IPS-15b (cell line): ENCODE data around the gene SUN1.

Experiments
- H3K27me3 ChIP-seq: one replicate; pipeline ENCODE4 v1.6.1; 2013; ENCODE audit warnings: low read length; ENCODE audit not compliant: control insufficient read depth, insufficient read depth
- H3K36me3 ChIP-seq: one replicate; pipeline ENCODE4 v1.6.1; 2013; ENCODE audit warnings: low read length; ENCODE audit not compliant: control insufficient read depth, insufficient read depth
- H3K4me1 ChIP-seq: one replicate; pipeline ENCODE4 v1.6.1; 2013; ENCODE audit warnings: mild to moderate bottlenecking, low read length; ENCODE audit not compliant: control insufficient read depth, insufficient read depth
- H3K4me3 ChIP-seq: one replicate; pipeline ENCODE4 v1.5.1; 2013; ENCODE audit warnings: low read depth, low read length
- H3K9ac ChIP-seq: one replicate; pipeline ENCODE4 v1.6.1; 2013; ENCODE audit warnings: low read depth, mild to moderate bottlenecking, low read length
- H3K9me3 ChIP-seq: one replicate; pipeline ENCODE4 v1.6.1; 2013; ENCODE audit warnings: mild to moderate bottlenecking, low read length; ENCODE audit not compliant: control insufficient read depth, insufficient read depth

The SUN1 gene

DNA sequence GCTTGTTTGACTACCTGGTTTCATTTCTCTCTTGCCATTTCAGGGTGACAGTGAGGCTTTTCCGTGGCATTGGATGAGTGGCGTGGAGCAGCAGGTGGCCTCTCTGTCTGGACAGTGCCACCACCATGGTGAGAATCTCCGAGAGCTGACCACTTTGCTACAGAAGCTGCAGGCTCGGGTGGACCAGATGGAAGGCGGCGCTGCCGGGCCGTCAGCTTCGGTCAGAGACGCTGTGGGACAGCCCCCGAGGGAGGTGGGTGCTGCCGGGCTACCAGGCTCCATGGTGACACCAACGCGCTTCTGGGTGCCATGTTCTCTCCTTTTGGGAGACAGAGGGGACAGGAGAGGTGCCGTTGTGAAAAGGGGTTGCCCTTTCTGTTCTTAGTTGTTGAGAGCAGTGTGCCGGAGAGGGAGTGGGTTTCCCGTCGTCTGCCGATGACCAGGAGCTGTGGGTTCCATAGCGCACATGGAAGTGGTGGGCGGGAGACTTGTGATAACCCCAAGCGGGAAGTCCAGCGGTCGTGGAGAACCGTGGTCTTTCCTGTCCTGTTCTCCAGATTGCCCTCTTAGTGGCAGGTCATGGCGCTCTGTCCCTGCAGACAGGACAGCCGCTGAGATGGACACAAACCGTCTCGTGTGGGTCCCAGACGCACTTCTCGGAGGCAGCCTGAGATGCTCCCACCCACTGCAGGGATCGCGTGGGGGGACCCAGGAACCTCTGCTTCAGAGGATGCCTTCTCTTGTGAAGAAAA, 21.3 kb downstream of the SUN1 start:
- Histone ChIP-seq H3K9ac (no peak overlapping the region), H3K9me3 (no peaks in the 10 kb centered on the region), H3K4me1 (no peaks in the 10 kb centered on the region), H3K4me3 (no peak overlapping the region), H3K36me3 (peaks cover 70% of the 10 kb centered on the region), H3K27me3 (no peaks in the 10 kb centered on the region)

DNA sequence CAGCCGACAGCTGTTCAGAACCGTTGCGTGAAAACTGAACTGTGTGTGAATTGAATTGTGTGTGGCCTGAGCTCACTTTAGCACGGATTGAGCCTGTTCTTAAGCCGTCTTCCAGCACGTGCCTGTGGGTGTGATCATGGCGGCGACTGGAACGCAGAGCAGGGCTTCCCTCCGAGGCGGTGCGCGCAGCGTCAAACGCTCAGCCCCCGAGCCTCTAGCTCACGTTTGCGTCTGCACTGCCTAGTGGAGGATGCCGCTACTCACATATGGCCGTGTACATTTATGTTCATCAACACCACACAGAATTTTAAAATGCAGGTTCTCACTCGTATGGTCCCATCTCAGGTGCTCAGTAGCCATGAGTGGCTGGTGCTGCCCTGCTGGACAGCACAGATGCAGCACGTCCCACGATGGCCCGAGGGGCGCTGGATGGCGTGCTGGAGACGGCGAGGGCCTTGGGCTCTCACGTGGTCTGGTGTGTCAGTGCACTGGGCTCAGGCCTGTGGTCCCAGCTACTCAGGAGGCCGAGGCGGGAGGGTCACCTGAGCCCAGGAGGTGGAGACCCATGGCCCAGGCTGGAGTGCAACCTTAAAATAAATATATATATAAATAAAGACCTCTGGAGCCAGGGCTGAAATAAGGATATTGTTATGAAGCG, 22.0 kb downstream of the SUN1 start:
- H3K4me1 ChIP-seq = no peaks in the 10 kb centered on the region
- no peaks in the 10 kb centered on the region for H3K9me3 ChIP-seq
- H3K36me3 ChIP-seq = peaks cover 74% of the 10 kb centered on the region
- no peaks in the 10 kb centered on the region for H3K27me3 ChIP-seq
- no peak overlapping the region for H3K9ac ChIP-seq
- no peak overlapping the region for H3K4me3 ChIP-seq

DNA sequence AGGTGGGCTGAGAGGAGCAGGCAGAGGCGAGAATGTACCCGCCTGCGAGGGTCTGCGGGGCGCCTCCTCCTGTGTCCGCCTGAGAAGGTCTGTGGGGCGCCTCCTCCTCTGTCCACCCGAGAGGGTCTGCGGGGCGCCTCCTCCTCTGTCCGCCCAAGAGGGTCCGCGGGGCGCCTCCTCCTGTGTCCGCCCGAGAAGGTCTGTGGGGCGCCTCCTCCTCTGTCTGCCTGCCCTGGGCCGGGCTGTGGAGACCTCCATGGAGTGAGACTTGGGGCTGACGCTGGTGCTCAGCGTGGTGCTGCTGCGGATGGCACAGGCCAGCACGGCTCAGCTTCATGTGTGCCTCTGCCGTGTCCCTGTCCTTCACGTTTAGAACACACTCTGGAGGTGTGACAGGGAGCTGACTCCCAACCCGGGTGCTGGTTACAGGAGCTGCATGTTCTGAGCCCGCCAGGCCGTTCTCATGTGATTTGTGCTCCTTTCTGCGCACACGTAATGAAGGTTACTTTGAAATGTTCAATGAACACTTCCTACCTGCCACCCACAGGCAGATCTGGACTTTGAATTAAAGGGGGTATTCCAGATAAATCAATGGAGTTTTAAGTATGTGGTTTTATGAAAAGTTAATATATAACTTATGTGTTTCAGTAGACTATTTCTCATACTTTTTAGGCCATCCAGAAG, 23.6 kb downstream of the SUN1 start:
- Histone ChIP-seq H3K36me3 (peaks cover 78% of the 10 kb centered on the region), H3K4me3 (no peak overlapping the region), H3K27me3 (no peaks in the 10 kb centered on the region), H3K4me1 (no peaks in the 10 kb centered on the region), H3K9ac (no peak overlapping the region), H3K9me3 (no peaks in the 10 kb centered on the region)

DNA sequence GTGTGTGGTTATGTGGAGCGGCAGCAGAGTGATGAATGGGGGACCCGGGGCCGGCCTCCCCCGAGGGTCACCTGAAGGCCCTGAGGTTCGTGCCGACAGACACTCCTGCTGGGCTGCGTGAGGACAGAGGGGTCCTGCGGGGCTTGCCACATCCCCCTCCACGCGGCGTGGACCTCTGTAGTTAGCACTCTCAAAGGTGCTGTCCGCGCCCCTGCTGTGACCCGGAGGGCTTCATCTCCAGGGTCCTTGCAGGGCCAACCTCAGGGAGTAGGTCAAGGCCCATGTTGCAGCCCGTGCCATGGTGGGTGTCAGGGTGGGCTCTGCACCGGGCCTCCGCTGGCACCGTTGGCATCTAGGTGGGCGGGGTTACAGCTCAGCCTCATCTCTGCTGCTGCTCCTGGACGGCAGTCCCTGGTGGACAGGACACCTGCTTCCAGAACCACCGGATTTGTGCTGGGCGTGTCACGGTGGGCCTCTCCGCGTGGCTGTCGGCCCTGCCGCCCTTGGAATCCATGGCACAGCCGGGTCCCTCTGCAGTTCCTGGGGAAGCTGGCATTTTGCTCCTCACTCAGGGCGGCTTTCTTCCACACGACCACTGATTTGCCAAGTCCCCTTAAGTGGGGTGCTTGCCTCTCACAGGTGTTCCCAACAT, 24.3 kb downstream of the SUN1 start:
- peaks cover 78% of the 10 kb centered on the region for H3K36me3 ChIP-seq
- no peaks in the 10 kb centered on the region for H3K9me3 ChIP-seq
- no peak overlapping the region for H3K4me3 ChIP-seq
- no peaks in the 10 kb centered on the region for H3K27me3 ChIP-seq
- no peaks in the 10 kb centered on the region for H3K4me1 ChIP-seq
- H3K9ac ChIP-seq = no peak overlapping the region

DNA sequence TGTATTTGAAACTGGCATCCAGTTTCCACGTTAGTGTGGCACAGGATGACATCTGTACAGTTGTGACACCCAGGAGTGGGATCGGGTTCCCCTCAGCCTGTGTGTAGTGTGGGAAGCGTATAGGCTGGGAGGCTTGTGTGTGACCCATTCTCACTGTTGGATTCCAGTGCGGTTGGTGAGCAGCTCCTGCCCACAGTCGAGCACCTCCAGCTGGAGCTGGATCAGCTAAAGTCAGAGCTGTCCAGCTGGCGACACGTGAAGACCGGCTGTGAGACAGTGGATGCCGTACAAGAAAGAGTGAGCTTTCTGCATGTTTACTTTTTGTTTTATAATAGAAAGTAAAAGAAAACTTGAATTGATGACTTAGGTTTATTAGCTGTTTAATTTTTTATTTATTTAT, 25.4 kb downstream of the SUN1 start:
- Histone ChIP-seq H3K9ac (no peak overlapping the region), H3K4me3 (no peak overlapping the region), H3K4me1 (no peaks in the 10 kb centered on the region), H3K27me3 (no peaks in the 10 kb centered on the region), H3K9me3 (no peaks in the 10 kb centered on the region), H3K36me3 (peaks cover 74% of the 10 kb centered on the region)

DNA sequence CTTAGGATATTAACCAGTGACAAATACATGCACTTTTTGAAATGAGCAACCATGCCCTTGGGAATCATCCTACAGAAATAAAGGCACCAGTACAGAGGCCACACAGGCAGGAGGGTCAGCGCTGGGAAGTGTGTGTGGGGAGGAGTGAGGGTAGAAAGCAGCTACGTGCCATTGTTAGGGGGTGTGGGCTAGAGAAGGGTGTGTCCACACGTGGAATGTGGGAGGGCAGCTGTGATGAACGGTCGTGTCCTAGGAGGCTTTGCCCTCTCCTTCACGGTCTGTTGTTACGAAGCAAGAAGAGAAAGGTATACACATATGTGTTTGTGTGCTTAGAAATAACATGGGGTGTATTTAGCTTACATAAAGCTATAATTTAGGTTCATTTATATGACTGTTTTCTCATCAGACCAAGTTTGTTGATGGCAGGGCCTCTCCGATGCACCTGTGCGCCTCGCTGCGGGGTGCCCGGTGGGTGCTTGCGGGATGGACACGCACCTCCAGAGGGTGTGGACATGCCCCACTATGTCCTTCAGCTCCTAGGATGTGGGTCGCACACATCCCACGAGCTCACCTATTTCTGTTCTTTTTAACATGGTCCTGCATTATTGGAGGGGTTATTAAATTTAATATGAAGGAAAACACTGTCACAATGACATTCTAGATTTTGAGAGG, 27.2 kb downstream of the SUN1 start:
- Histone ChIP-seq H3K36me3 (peaks cover 61% of the 10 kb centered on the region), H3K9me3 (no peaks in the 10 kb centered on the region), H3K4me3 (no peak overlapping the region), H3K9ac (no peak overlapping the region), H3K27me3 (no peaks in the 10 kb centered on the region), H3K4me1 (no peaks in the 10 kb centered on the region)

DNA sequence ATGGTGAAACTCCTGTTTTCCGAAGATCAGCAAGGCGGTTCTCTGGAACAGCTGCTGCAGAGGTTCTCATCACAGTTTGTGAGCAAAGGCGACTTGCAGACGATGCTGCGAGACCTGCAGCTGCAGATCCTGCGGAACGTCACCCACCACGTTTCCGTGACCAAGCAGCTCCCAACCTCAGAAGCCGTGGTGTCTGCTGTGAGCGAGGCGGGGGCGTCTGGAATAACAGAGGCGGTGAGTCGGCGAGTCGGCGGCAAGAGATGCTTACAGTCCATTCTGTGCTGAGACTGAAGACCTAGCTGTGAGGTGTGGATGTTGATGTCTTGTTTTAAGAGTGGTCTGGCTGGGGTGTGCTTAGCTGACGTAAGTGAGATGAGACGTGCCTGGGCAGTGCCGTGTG, 27.9 kb downstream of the SUN1 start:
- Histone ChIP-seq H3K9ac (no peak overlapping the region), H3K4me3 (no peak overlapping the region), H3K4me1 (no peaks in the 10 kb centered on the region), H3K9me3 (no peaks in the 10 kb centered on the region), H3K36me3 (peaks cover 63% of the 10 kb centered on the region), H3K27me3 (no peaks in the 10 kb centered on the region)

DNA sequence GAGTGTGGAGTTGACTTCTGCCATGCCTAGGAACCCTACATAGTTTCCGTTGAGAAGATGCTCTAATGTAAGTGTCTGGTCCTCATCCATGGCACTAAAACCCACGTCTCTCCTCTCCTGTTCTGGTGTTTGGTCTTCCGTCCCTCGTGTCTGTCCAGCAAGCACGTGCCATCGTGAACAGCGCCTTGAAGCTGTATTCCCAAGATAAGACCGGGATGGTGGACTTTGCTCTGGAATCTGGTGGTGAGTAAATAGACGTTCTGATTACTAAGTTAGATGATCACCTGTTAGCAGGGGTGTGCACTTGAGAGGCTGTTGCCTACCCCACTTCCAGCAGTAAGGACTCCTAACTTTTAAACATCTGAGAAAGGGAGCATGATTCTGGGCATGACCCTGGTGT, 28.9 kb downstream of the SUN1 start:
- Histone ChIP-seq H3K36me3 (peaks cover 67% of the 10 kb centered on the region), H3K4me3 (no peak overlapping the region), H3K27me3 (no peaks in the 10 kb centered on the region), H3K9ac (no peak overlapping the region), H3K4me1 (no peaks in the 10 kb centered on the region), H3K9me3 (no peaks in the 10 kb centered on the region)

DNA sequence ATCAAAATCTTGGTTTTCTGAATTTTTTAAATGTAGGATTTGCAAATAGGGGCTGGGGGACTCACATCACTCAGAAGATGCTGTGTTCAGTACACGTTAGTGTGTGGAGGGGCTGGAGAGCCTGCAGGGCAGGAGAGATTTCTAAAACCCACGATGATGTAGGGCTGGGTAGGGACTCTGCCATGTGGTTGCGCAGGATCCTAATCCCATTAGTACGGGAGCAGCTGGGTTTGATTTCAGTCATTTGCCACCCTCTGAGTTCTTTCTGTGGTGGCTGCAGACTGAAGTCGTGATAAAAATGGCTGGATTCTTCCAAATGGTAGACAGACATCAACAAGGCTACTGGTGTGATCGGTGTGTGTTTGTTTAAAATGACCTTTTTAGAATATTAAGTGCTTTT, 29.9 kb downstream of the SUN1 start:
- no peak overlapping the region for H3K9ac ChIP-seq
- no peak overlapping the region for H3K4me3 ChIP-seq
- no peaks in the 10 kb centered on the region for H3K9me3 ChIP-seq
- no peaks in the 10 kb centered on the region for H3K4me1 ChIP-seq
- no peaks in the 10 kb centered on the region for H3K27me3 ChIP-seq
- peaks cover 61% of the 10 kb centered on the region for H3K36me3 ChIP-seq

DNA sequence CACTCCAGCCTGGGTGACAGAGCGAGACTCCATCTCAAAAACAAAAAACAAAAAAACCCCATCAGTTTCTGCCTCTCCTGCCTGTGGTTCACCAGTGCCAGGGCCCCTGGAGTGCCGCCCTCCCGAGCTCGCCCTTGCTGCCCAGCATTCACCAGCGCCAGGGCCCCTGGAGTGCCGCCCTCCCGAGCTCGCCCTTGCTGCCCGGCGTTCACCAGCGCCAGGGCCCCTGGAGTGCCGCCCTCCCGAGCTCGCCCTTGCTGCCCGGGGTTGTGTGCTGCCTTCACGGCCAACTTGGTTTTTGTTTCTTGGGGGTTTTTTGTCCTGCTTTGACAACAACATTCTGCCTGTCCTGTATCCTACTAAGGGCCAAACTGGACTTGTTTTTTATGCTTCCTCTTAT, 30.8 kb downstream of the SUN1 start:
- Histone ChIP-seq H3K27me3 (no peaks in the 10 kb centered on the region), H3K4me1 (no peaks in the 10 kb centered on the region), H3K36me3 (peaks cover 65% of the 10 kb centered on the region), H3K9ac (no peak overlapping the region), H3K9me3 (no peaks in the 10 kb centered on the region), H3K4me3 (no peak overlapping the region)

DNA sequence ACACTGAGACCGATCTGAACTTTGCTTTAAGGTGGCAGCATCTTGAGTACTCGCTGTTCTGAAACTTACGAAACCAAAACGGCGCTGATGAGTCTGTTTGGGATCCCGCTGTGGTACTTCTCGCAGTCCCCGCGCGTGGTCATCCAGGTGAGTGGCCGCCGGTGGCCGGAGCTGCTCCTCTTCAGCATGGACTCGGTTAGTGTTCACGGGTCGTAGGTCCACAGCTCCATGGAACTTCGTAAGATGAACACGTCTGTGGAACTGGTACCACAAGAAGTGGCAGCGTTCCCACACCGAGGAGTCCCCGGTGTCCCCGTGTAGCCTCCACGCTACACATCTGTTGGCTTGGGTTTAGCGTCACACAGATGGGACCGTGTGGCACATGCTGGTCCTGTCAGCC, 33.6 kb downstream of the SUN1 start:
- Histone ChIP-seq H3K27me3 (no peaks in the 10 kb centered on the region), H3K9ac (no peak overlapping the region), H3K4me1 (no peaks in the 10 kb centered on the region), H3K9me3 (no peaks in the 10 kb centered on the region), H3K36me3 (peaks cover 57% of the 10 kb centered on the region), H3K4me3 (no peak overlapping the region)
